MG63 (cell line): ENCODE results near the gene ZNF219. TPM values are rescaled to one million over a fixed set of nuclear protein-coding genes. Genes with fewer than 3 reads are reported as not detected.

Source experiments
- DNase-seq: peaks from one replicate; pipeline ENCODE4 v3.0.0-alpha.2; 2020
- H3K27me3 ChIP-seq: fragments of 250-450 bp; sonication (Bioruptor Pico); 2 replicates; pipeline ENCODE4 v1.5.1; 2020; ENCODE audit warnings: mild to moderate bottlenecking, moderate library complexity
- H3K36me3 ChIP-seq: fragments of 250-450 bp; sonication (Bioruptor Pico); 2 replicates; pipeline ENCODE4 v1.5.1; 2020; ENCODE audit warnings: mild to moderate bottlenecking, moderate library complexity
- H3K4me3 ChIP-seq: fragments of 250-450 bp; sonication (Bioruptor Pico); 2 replicates; pipeline ENCODE4 v1.5.1; 2020; ENCODE audit warnings: mild to moderate bottlenecking, moderate library complexity
- H3K9me3 ChIP-seq: fragments of 250-450 bp; sonication (Bioruptor Pico); 2 replicates; pipeline ENCODE4 v1.5.1; 2020; ENCODE audit warnings: mild to moderate bottlenecking, moderate library complexity
- total RNA-seq: library from RNA; depleted of rRNA; stranded (reverse); fragments of >200 nt; shearing (Covaris generic); gene quantifications from 2 replicates; pipeline ENCODE4 v1.2.3, GENCODE V29; 2014; ENCODE audit warnings: low replicate concordance

The ZNF219 gene
- total RNA-seq, 1 experiment from 2014 or later = 33.3 TPM

DNA sequence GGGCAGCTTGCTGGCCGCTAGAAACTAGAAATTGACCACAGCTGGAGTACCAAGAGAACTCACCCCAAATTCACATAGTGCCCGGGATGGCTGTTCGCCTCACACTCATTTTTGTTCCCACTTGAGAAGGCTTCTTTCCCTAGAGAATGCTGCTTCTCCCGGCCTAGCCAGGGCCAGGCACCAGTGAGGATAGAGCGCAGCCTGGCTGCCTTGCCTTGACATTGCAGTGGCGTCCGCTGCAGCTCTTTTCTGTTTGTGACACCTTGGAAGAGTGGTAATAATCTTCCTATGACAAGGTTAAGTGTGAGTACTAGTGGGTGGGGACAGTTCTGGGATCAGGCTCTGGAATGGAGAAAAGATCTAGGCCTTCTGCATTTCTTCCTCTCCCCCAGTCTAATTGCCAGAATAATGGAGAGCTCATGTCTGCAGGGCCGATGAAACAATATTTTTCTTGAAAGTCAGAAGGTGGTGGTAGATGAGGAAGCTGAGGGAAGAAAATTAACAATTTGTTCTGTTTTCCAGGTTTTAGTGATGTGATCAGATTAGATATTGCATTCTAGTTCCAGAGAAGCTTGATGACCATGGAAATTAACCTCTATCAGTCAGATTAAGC lies 6.1 kb upstream of the ZNF219 start:
- no peaks in the 10 kb centered on the region for H3K36me3 ChIP-seq
- H3K4me3 ChIP-seq = peak overlapping the region; percentile 52
- no peaks in the 10 kb centered on the region for H3K27me3 ChIP-seq
- H3K9me3 ChIP-seq = no peaks in the 10 kb centered on the region
- DNase-seq = peak; percentile 60

DNA sequence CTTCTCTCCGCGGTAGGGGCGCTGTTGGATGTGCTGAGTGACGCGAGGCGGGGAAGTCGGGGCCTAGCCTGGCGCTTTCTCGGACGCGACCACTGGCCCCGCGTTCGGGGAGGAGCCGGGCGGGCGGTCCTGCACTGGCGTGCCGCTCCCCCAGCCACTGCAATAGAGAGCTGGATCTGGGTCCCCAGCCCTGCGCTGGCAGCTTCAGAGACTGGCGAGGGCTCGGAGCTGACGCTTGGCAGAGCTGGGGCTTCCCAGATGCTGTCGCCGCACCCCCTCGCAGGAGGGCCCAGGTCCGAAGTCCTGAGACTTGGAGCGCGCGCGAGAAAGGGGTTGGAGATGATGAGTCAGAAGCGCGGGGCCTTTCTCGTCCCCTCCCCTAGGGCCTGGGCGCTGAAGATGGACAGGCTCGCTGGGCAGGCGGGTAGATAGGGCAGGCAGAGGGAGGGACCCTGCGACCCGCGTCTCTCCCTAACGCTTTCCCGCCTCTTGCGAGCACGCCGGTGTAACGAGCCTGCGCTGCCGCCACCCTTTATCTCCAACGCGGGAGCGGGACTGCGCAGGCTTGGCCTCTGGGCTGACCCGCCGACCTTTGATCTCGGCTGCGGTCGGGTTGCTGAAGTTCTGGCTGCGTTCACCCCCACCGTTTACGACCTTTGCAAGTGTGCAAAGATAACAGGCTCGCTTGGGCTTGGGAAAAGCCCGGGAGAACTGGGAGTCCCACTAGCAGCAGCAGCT lies 5.4 kb upstream of the ZNF219 start:
- Histone ChIP-seq H3K9me3 (no peaks in the 10 kb centered on the region), H3K36me3 (no peaks in the 10 kb centered on the region), H3K4me3 (peak overlapping the region; percentile 52), H3K27me3 (no peaks in the 10 kb centered on the region)
- DNase-seq = peak; percentile 92

DNA sequence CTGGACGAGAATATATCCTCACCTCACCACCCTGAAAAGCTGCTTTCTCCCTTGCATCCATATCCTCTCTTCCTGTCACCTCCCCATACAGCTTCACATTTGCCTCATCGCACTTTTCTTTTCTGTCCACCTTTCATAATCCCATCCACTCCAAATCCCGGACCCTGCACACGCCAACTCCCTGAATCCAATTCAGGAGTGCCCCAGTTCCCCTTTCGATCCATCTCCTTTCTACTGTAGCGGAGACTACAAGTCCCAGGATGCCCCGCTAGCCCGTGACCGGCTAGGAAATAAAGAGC lies 4.9 kb upstream of the ZNF219 start:
- no peaks in the 10 kb centered on the region for H3K9me3 ChIP-seq

DNA sequence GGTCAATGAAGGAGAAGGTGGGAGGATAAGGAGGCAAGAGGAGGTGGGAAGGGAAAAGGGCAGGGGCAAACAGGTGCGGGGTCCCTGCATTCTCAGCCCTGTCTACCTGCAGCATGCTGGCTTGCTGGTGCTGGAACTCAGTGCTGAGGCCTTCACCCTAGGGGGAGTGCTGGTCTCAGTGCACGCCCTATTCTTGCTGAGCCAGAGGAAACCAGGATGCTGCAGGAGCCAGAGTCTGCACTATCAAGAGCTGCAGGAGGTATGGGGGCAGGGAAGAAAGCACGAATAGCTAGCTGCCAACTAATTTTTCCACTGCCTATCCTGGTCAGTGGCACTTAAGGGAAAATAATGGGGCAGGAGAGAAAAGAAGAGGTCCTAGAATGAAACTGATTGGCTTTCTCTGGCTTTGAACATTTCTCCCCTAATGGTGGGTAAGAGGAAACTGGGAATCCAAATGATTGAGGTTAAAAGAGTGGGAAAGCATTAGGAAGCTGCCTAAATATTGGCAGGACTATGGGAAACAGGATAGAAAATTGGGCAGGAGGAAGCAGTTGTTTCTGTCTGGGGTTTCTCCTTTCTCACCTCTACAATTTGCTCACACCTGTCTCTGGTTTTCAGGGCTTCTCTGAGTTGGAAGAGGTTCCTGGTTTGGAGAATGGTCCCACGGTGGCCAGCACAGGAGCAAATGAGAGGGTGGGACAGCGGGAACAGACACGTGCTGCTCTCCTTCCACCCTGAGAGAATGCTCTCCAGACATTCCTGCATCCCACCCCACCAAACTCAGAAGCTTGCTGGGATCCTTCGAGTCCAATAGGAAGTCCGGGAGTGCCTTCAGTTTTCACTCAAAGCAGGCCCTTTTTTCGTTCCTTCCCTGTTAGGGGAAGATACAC lies 4.3 kb upstream of the ZNF219 start:
- peak overlapping the region; percentile 52 for H3K4me3 ChIP-seq
- H3K9me3 ChIP-seq = no peaks in the 10 kb centered on the region
- no peak for DNase-seq
- no peaks in the 10 kb centered on the region for H3K27me3 ChIP-seq
- no peaks in the 10 kb centered on the region for H3K36me3 ChIP-seq

More for the DNA sequence above, 4.9 kb upstream of the ZNF219 start:
- peak overlapping the region; percentile 52 for H3K4me3 ChIP-seq
- DNase-seq = no peak
- no peaks in the 10 kb centered on the region for H3K36me3 ChIP-seq
- H3K27me3 ChIP-seq = no peaks in the 10 kb centered on the region

DNA sequence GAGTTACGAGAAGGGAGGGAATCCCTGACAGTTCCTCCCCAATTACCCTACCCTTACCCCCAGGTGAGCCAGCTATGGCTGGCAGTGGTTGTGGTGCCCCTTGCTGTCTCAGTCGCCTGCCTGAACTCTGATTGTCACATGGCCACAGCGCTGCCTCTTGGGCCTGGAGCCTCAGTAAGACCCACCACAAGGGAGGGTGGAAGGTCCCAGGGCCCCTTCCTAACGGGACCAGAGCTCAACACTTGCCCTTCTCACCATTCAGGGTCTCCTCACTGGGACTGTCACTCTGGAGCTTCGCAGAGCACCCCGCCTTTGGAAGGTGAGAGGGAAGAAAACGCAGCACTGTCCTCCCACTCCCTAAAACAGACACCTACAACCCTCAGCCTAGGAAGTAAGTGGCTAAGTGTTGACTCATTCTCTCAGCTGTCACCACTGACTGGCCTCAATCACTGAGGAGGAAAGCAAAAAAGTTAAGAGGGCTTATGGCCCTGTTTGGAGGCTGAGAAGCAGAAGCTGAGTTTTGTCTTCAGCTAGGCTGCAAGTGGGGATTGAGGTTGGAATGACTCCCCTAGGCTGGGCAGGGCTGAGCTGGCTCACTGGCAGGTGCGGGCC lies 3.5 kb upstream of the ZNF219 start:
- Histone ChIP-seq H3K27me3 (no peaks in the 10 kb centered on the region), H3K9me3 (no peaks in the 10 kb centered on the region), H3K4me3 (no peak overlapping the region), H3K36me3 (no peaks in the 10 kb centered on the region)
- no peak for DNase-seq

DNA sequence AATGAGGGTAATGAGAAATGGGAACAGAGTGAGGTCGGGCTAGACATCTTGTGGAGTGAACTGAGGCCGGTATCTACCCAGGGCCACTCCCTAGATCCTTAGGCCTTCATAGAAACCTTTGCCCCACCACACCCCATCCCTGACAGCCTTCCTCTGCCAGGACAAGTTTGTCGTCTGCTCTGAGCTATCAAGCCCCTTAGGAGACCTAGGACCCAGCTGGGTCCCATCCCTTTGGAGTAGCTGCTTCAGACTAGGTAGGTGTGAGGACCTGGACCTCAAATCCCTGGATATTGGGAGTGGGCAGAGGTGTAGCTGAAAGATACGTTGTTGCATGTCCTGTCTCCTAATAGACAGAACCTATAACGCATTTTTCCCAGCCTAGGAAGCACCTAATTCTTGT lies 2.5 kb upstream of the ZNF219 start, which contains the start of gene TMEM253:
TMEM253 (plus strand) TSS at position 136 of the 400 bp plus-strand sequence. CDS start 278 bp downstream, outside the sequence.
- DNase-seq = no peak
- Histone ChIP-seq H3K27me3 (no peaks in the 10 kb centered on the region), H3K4me3 (no peak within 1 kb of the TSS), H3K9me3 (no peaks in the 10 kb centered on the region), H3K36me3 (no peaks in the 10 kb centered on the region)

DNA sequence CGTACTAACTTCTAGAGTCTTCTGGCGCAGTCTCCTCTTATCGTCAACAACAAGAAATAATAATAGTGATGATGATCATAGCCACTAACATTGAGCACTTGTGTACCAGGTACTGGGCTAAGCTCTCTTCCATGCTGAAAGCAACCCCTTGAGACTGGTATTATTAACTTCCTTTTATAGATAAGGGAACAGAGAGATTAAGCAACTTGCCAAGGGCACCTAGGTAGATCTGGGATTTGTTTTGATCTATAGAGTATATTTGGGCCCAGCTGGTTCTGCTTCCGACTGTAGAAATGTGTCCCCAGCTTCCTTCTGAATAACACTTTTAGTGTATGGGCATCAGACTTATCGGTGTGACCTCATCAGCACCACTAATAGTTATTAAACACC lies 1.1 kb upstream of the ZNF219 start:
- Histone ChIP-seq H3K4me3 (peak overlapping the region; percentile 61), H3K9me3 (no peaks in the 10 kb centered on the region), H3K27me3 (no peaks in the 10 kb centered on the region), H3K36me3 (no peaks in the 10 kb centered on the region)
- no peak for DNase-seq

DNA sequence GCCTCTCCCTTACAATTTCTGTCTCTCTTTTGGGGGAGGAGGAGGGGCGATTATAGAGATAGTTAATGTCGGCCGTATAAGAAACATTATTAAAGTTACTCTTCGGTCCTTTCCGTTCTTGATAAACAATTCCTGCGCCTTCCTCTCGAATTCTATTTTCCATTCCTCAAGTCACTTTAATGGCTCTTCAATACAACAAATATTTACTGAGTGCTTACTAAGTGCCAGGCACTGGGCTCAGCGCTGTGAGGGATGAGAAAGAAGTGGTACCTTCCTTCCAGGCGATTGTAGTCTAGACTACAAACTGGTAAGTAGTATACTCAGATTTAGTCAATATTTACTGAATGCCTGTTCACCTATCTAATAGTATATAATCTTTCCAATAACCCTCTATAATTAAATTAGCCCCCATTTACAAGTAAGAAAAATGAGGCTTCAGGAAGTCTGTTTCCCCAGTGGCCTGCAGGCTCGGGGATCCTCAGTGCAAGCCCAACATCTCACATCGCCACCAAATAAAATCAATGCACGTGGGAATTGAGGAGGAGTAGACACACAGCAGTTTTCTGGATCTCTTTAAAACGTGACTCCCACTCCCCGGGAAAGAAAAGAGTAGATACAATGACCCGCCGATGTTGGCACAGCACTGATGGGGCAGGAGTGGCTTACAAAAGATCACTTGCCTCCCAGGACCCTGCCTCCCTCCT lies 589 bp upstream of the ZNF219 start:
- Histone ChIP-seq H3K9me3 (no peaks in the 10 kb centered on the region), H3K4me3 (peak overlapping the region; percentile 61), H3K36me3 (no peaks in the 10 kb centered on the region), H3K27me3 (no peaks in the 10 kb centered on the region)
- DNase-seq = no peak

DNA sequence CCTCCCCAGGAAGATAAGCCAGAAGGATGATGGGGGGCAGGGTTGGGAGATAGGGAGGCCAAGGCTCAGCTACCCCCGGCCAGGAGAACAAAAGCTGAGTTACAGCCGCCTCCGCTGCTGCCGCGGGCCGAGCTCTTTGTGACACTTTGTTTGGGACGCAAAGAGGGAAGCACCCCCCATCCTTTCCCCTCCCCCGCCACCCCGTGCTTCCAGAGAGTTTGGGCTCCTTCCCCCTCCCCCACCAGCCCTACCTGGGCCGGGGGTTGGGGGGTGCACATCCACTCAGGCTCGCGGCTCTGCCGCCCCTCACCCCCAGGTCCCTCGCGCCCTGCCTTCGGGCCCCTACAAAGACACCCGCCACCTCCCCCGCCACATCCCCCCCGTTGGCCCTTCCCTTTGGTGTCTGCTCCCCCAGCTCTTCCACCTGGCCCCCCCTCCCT lies 799 bp downstream of the ZNF219 start:
- no peaks in the 10 kb centered on the region for H3K9me3 ChIP-seq
- H3K27me3 ChIP-seq = no peaks in the 10 kb centered on the region
- no peak for DNase-seq
- no peak overlapping the region for H3K4me3 ChIP-seq
- H3K36me3 ChIP-seq = no peaks in the 10 kb centered on the region

DNA sequence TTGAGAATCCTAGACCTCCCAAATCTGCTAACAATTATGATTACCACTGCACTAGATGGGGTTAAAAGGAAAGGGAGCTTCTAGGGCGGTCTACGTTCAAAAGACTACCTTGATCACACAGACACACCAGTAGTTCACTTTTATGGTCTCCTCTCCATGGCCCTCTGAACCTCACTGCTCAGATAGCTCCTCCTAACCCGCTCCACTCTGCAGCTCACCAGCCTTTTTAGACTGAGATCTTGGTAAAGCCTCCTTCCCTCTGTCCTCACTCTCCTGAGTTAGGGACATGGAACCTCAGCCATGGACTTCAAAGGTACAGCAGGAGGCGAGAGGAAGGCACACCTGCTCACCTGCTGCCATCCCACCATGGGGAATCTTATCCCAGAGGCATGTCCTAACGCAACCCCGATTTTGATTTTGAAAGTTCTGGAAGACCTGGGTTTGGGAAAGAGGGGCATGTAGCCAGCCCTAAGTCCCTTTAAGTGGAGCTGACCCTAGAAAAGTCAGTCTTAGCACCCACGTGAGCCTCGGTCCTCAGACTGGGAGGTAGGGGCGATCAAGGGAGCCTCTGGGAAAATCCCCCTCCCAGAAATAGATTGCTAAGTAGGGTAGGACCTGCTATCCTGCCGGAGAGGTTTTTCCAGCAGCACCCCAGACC lies 1.3 kb downstream of the ZNF219 start:
- DNase-seq = no peak
- no peaks in the 10 kb centered on the region for H3K9me3 ChIP-seq
- H3K4me3 ChIP-seq = no peak overlapping the region

DNA sequence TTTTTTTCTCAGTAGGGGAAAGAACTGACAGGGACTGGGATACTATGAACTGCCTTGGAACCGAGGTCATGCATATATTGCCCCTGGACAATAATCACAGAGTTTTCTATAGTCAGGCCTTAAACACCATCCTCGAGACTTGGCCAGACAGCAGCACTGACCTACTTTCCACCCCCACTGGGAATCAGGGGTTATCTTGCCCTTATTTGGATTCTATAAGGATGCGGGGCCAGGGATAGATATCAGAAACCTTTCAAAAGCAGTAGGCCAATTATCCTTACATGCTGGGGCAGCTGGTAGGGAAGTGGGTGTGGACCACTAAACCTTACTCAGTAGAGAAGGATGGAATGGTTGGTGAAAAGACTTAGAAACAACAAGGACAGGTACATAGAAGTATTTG lies 2.0 kb downstream of the ZNF219 start:
- DNase-seq = no peak
- Histone ChIP-seq H3K4me3 (no peak overlapping the region), H3K36me3 (no peaks in the 10 kb centered on the region), H3K9me3 (no peaks in the 10 kb centered on the region), H3K27me3 (no peaks in the 10 kb centered on the region)

More for the DNA sequence above, 1.3 kb downstream of the ZNF219 start:
- Histone ChIP-seq H3K36me3 (no peaks in the 10 kb centered on the region), H3K27me3 (no peaks in the 10 kb centered on the region)

DNA sequence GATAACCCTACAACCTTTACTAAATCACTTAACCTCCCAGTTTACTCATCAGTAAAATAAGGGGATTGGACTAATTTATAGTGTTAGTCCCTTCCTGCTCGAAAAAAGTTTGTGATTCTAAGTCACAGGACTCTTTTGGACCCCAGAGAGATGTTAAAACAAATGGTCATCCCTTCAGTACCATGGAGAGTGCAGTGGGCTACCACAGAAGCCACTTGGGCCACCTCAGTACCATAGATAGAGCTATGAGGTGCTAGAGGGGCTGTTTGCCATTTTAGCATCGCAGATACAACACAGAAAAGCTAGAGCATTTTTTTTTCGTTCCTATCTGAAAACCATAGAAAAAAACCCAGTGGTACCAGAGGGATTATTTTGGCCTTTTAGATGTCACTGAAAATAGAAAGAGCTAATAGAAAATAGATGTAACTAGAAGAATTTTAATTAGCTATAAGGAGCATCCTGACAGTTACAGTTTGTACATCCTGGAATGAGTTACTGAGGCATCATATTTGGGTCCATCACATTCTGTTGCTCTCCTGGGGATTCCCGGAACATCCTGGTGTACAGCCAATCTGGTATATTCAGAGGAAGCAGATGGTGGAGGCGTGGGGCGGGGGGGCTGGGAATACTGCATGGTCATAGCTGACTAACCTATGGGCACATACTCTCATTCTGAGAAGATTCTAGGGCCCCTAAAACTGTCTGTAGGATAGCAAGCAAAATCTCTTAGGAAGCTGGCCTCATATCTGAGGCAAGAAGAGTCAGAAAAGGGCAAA lies 2.8 kb downstream of the ZNF219 start:
- Histone ChIP-seq H3K36me3 (no peaks in the 10 kb centered on the region), H3K4me3 (no peak overlapping the region), H3K9me3 (no peaks in the 10 kb centered on the region), H3K27me3 (no peaks in the 10 kb centered on the region)
- DNase-seq = no peak

DNA sequence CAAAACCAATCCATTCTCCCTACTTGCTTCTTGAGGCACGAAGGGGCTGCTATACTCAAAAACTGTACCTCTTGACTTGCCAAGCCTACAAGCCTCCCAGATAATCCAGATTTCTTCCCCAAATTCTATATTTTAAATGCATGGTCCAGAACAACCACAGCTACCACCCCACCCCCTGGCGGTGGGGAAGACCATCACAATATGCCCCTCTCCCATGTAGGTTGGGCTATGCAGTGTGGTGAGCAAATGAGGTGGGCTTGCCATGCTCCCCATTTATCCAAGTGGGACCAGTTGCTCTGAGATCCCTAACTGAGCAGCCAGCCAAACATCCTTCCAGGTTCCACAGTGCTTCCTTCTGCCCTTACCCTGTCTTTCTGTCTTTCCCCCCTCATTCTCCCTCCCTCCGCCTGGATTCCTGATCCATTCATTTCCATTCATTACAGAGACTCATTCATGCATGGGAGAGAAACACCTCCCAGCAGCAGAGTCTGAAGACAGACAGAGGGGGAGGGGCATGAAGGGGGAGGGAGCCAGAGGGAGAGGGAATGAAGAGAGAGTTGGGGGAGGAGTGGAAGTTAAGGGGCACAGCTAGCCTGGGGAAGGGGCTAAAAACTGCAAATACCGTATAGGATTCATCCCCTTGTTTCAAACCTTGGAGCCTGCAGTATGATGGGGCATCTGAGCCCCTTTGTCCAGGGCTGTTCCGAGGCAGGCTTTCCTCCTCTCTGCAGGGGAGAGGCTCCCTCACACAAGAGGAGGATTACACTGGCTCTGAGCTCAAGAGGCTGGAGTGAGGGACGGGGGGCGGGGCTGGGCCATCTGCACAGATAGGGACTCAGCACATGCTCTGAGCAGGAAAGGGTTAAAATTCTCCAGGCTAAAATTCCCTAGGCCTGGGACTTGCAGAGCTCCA lies 4.4 kb downstream of the ZNF219 start:
- DNase-seq = no peak
- no peaks in the 10 kb centered on the region for H3K36me3 ChIP-seq

DNA sequence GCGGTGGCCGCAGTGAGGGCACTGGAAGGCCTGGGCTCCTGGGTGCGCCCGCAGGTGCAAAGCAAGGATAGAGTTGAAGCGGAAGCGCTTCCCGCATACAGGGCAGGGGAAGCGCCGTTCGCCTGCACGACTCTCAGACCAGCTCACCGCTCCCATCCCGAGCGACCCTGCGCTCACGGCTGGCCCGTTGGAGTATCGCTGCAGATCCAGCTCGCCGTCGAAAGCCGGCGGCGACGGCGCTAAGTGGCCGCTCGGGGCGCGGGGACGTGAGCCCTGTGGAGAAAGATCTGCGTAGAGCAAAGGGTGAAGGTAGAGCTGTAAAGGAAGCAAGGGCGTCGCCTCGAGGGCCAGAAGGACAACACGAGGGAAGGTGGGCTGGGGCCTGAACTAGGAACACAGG lies 5.4 kb downstream of the ZNF219 start:
- no peak for DNase-seq

More for the DNA sequence above, 4.4 kb downstream of the ZNF219 start:
- Histone ChIP-seq H3K9me3 (no peaks in the 10 kb centered on the region), H3K4me3 (no peak overlapping the region), H3K27me3 (no peaks in the 10 kb centered on the region)

More for the DNA sequence above, 5.4 kb downstream of the ZNF219 start:
- H3K36me3 ChIP-seq = no peaks in the 10 kb centered on the region
- no peaks in the 10 kb centered on the region for H3K9me3 ChIP-seq
- H3K27me3 ChIP-seq = no peaks in the 10 kb centered on the region
- no peak overlapping the region for H3K4me3 ChIP-seq
